ENCODE data around the gene STAT3. TPM values are rescaled to one million over a fixed set of nuclear protein-coding genes. Genes with fewer than 3 reads are reported as not detected.

The STAT3 gene
- total RNA-seq, 1 donor from 2014 or later = 116 TPM

- no peak for TF ChIP-seq CTCF (IDR thresholded peaks at IDR 0.05; ENCODE audit: borderline replicate concordance)
- no peaks in the 10 kb centered on the region for H3K9me3 ChIP-seq (replicated peaks)
- H3K4me1 ChIP-seq = peaks cover 54% of the 10 kb centered on the region
- H3K27me3 ChIP-seq (ENCODE audit: low read depth) = no peaks in the 10 kb centered on the region
- no peaks in the 10 kb centered on the region for H3K36me3 ChIP-seq
- intact Hi-C loops (cut with micrococcal nuclease) = no loop called here
- H3K27ac ChIP-seq (replicated peaks) = no peak overlapping the region
- H3K4me3 ChIP-seq = no peak overlapping the region
- no peak for DNase-seq
Measured at GRCh38 chr17:42274253-42274542, 114.0 kb downstream of the STAT3 start.

GRCh38 chr17:42273474-42274252, 114.6 kb downstream of the STAT3 start:
- no peak for TF ChIP-seq CTCF (IDR thresholded peaks at IDR 0.05; ENCODE audit: borderline replicate concordance)
- intact Hi-C loops (cut with micrococcal nuclease) = no loop called here
- peaks cover 54% of the 10 kb centered on the region for H3K4me1 ChIP-seq

GRCh38 chr17:42272162-42272907, 115.9 kb downstream of the STAT3 start:
- DNase-seq = no peak
- TF ChIP-seq CTCF (IDR thresholded peaks at IDR 0.05; ENCODE audit: borderline replicate concordance) = no peak
- Histone ChIP-seq H3K36me3 (no peaks in the 10 kb centered on the region), H3K27me3 (ENCODE audit: low read depth) (no peaks in the 10 kb centered on the region), H3K4me3 (no peak overlapping the region), H3K27ac (replicated peaks) (no peak overlapping the region), H3K9me3 (replicated peaks) (no peaks in the 10 kb centered on the region), H3K4me1 (peaks cover 52% of the 10 kb centered on the region)
- intact Hi-C loops (cut with micrococcal nuclease) = no loop called here

More at GRCh38 chr17:42273474-42274252, 114.6 kb downstream of the STAT3 start:
- Histone ChIP-seq H3K27ac (replicated peaks) (no peak overlapping the region), H3K27me3 (ENCODE audit: low read depth) (no peaks in the 10 kb centered on the region), H3K4me3 (no peak overlapping the region), H3K36me3 (no peaks in the 10 kb centered on the region), H3K9me3 (replicated peaks) (no peaks in the 10 kb centered on the region)
- DNase-seq = no peak

GRCh38 chr17:42271779-42272035, 116.5 kb downstream of the STAT3 start:
- no peaks in the 10 kb centered on the region for H3K36me3 ChIP-seq
- H3K27ac ChIP-seq (replicated peaks) = no peak overlapping the region
- intact Hi-C loops (cut with micrococcal nuclease) = no loop called here
- DNase-seq = no peak
- H3K4me3 ChIP-seq = no peak overlapping the region
- H3K9me3 ChIP-seq (replicated peaks) = no peaks in the 10 kb centered on the region
- peaks cover 51% of the 10 kb centered on the region for H3K4me1 ChIP-seq
- no peaks in the 10 kb centered on the region for H3K27me3 ChIP-seq (ENCODE audit: low read depth)
- no peak for TF ChIP-seq CTCF (IDR thresholded peaks at IDR 0.05; ENCODE audit: borderline replicate concordance)

- H3K27ac ChIP-seq (replicated peaks) = no peak overlapping the region
Measured at GRCh38 chr17:42271006-42271778, 117.0 kb downstream of the STAT3 start.

More at GRCh38 chr17:42271006-42271778, 117.0 kb downstream of the STAT3 start:
- no peaks in the 10 kb centered on the region for H3K27me3 ChIP-seq (ENCODE audit: low read depth)
- no peaks in the 10 kb centered on the region for H3K9me3 ChIP-seq (replicated peaks)
- intact Hi-C loops (cut with micrococcal nuclease) = no loop called here
- H3K4me3 ChIP-seq = no peak overlapping the region
- no peak for DNase-seq
- no peaks in the 10 kb centered on the region for H3K36me3 ChIP-seq
- no peak for TF ChIP-seq CTCF (IDR thresholded peaks at IDR 0.05; ENCODE audit: borderline replicate concordance)
- H3K4me1 ChIP-seq = peaks cover 48% of the 10 kb centered on the region
